ENCODE data around the gene KCNA10.

The KCNA10 gene

GRCh38 chr1:110498270-110498669, 20.7 kb downstream of the KCNA10 start:
- no peak for DNase-seq (ENCODE audit: low spot score)
- in situ Hi-C loops (cut with MboI; ENCODE audit: low sequenced_read_pairs, unreplicated experiment), result no loop called here
- no peak for TF ChIP-seq CTCF (IDR thresholded peaks at IDR 0.05; ENCODE audit: borderline replicate concordance, control extremely low read depth, extremely low read depth, insufficient read depth, missing control alignments)

GRCh38 chr1:110495926-110496600, 22.9 kb downstream of the KCNA10 start:
- TF ChIP-seq CTCF (IDR thresholded peaks at IDR 0.05; ENCODE audit: borderline replicate concordance, control extremely low read depth, extremely low read depth, insufficient read depth, missing control alignments), result peak; percentile 87
- peak; percentile 83 for DNase-seq (ENCODE audit: low spot score)
- in situ Hi-C loops (cut with MboI; ENCODE audit: low sequenced_read_pairs, unreplicated experiment), result no loop called here

- in situ Hi-C loops (cut with MboI; ENCODE audit: low sequenced_read_pairs, unreplicated experiment), result no loop called here
- TF ChIP-seq CTCF (IDR thresholded peaks at IDR 0.05; ENCODE audit: borderline replicate concordance, control extremely low read depth, extremely low read depth, insufficient read depth, missing control alignments), result no peak
- DNase-seq (ENCODE audit: low spot score), result no peak
Measured at GRCh38 chr1:110494522-110495406, 24.2 kb downstream of the KCNA10 start.

GRCh38 chr1:110494036-110494435, 24.9 kb downstream of the KCNA10 start:
- no peak for TF ChIP-seq CTCF (IDR thresholded peaks at IDR 0.05; ENCODE audit: borderline replicate concordance, control extremely low read depth, extremely low read depth, insufficient read depth, missing control alignments)
- DNase-seq (ENCODE audit: low spot score), result no peak
- in situ Hi-C loops (cut with MboI; ENCODE audit: low sequenced_read_pairs, unreplicated experiment), result no loop called here

GRCh38 chr1:110493059-110493699, 25.8 kb downstream of the KCNA10 start:
- DNase-seq (ENCODE audit: low spot score), result no peak
- in situ Hi-C loops (cut with MboI; ENCODE audit: low sequenced_read_pairs, unreplicated experiment), result no loop called here
- no peak for TF ChIP-seq CTCF (IDR thresholded peaks at IDR 0.05; ENCODE audit: borderline replicate concordance, control extremely low read depth, extremely low read depth, insufficient read depth, missing control alignments)

GRCh38 chr1:110492573-110492972, 26.4 kb downstream of the KCNA10 start:
- in situ Hi-C loops (cut with MboI; ENCODE audit: low sequenced_read_pairs, unreplicated experiment), result no loop called here
- DNase-seq (ENCODE audit: low spot score), result no peak
- TF ChIP-seq CTCF (IDR thresholded peaks at IDR 0.05; ENCODE audit: borderline replicate concordance, control extremely low read depth, extremely low read depth, insufficient read depth, missing control alignments), result no peak
